Activated T-cell treated with anti-CD3 and anti-CD28 coated beads, Interleukin-2, amount 50 U/mL, for 4 hours (primary cell): ENCODE data around the gene GRID2IP. TPM values are rescaled to one million over a fixed set of nuclear protein-coding genes. Genes with fewer than 3 reads are reported as not detected.

Experiments
- ATAC-seq, 2 donors: fragments of 200-7000 bp; cut with Tn5 transposase; one replicate each; pipeline ENCODE4 v1.10.0; 2021
- DNase-seq: peaks from one replicate; pipeline ENCODE4 v3.0.0-alpha.2; 2020
- H3K27me3 Mint-ChIP-seq: one replicate; pipeline ENCODE4 v1.8.0; 2021; ENCODE audit warnings: low read depth, mixed read lengths
- H3K36me3 Mint-ChIP-seq: one replicate; pipeline ENCODE4 v1.8.0; 2022; ENCODE audit warnings: mixed read lengths; ENCODE audit not compliant: insufficient read depth
- H3K4me1 Mint-ChIP-seq: one replicate; pipeline ENCODE4 v1.8.0; 2021; ENCODE audit warnings: low read depth, mixed read lengths
- H3K4me3 Mint-ChIP-seq: one replicate; pipeline ENCODE4 v1.8.0; 2021; ENCODE audit warnings: mild to moderate bottlenecking, moderate library complexity, mixed read lengths
- H3K9me3 Mint-ChIP-seq: one replicate; pipeline ENCODE4 v1.8.0; 2021; ENCODE audit warnings: mixed read lengths
- total RNA-seq, 3 donors: library from RNA; stranded (reverse); gene quantifications; one replicate each; pipeline ENCODE4 v1.2.1, GENCODE V29; 2021

The GRID2IP gene
- total RNA-seq, 3 donors from 2014 or later = 0.13 TPM; not detected in 2

DNA sequence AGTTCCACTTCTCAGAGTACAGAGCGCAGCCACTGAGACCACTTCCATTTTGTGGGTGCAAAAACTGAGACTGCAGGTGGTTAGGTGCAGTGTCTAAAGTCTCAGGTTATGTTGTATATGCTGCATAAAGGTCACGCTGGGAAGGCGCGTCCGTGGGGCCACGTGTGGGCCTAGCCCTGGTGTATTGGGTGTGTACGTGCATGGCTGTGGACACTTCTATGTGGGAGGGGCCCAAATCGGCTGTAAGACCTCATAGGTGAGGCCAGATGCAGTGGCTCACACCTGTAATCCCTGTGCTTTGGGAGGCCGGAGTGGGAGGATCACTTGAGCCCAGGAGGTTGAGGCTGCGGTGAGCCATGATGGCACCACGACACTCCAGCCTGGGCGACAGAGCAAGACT, 37.7 kb downstream of the GRID2IP start:
- H3K9me3 Mint-ChIP-seq = no peaks in the 10 kb centered on the region
- no peaks in the 10 kb centered on the region for H3K27me3 Mint-ChIP-seq
- DNase-seq (no peak), ATAC-seq (no peak)
- H3K4me1 Mint-ChIP-seq = peaks cover 7% of the 10 kb centered on the region
- H3K36me3 Mint-ChIP-seq = no peaks in the 10 kb centered on the region
- H3K4me3 Mint-ChIP-seq = no peak overlapping the region

DNA sequence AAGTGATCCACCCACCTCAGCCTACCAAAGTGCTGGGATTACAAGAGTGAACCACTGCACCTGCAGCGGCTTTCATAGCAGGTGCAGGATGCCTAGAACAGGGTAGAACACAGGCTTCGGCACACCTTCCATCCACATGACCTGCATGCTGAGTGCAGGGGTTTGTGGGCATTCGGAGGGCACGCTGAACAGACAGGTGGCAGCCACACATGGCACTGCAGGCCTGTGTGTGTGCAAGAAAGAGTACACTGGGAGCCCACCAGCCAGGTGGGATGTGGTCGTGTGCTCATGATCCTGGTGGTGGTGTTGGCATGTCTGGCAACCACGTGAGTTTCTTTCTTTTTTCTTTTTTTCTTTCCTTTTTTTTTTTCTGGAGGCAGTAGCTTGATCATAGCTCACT, 38.4 kb downstream of the GRID2IP start:
- no peak for ATAC-seq
- no peaks in the 10 kb centered on the region for H3K36me3 Mint-ChIP-seq
- no peak for DNase-seq
- H3K4me1 Mint-ChIP-seq = peaks cover 7% of the 10 kb centered on the region
- H3K4me3 Mint-ChIP-seq = no peak overlapping the region
- no peaks in the 10 kb centered on the region for H3K27me3 Mint-ChIP-seq
- H3K9me3 Mint-ChIP-seq = no peaks in the 10 kb centered on the region

DNA sequence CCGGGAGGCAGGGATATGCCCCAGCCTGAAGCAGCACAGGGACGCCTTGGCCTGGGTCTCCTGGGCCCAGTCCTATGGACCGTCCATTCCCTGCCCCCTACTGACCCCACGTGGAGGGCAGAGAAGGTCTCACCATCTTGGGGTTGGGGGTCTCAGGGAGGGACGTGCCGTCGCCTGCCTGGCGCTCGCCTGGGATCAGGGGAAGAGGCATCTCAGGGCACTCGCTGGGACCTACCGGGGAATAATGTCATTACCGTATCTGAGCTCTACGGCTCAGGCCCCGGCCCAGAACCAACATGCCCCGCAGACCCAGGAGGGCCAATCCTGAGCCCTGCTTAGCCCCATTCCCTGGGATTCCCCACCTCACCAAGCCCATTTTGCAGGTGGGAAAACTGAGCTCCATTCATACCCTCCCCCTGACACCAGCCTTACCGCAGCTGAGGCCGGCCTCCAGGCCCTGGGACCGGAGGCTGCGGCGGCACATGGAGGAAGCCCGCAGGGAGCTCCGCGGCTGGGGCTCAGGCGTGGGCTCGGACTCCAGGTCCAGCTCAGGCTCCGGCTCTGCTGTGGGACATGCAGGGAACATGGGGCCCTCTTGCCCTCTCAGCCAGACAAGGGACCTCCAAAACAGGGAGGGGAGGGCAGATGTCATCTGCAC, 40.7 kb downstream of the GRID2IP start:
- no peaks in the 10 kb centered on the region for H3K9me3 Mint-ChIP-seq
- H3K27me3 Mint-ChIP-seq = no peaks in the 10 kb centered on the region
- no peaks in the 10 kb centered on the region for H3K4me1 Mint-ChIP-seq
- no peak overlapping the region for H3K4me3 Mint-ChIP-seq
- DNase-seq = no peak
- no peaks in the 10 kb centered on the region for H3K36me3 Mint-ChIP-seq
- ATAC-seq = no peak

DNA sequence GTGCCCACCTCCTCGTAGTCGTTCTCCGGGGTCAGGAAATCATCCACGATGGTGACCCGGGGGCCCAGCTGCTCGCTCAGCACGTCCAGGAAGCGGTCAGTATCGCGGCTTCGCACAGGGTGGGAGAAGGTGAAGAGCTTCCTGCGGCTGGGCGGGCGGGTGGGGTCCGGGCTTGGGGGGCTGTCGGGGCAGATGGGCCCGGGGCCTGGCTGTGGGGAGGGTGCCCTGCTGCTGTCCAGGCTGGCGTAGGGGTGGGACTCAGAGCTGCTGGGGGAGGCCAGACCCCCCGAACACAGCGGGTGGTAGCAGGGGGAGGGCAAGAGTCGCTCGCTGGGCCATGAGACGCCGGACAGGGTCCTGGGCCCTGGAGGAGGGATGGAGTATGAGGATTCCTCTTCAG, 42.3 kb downstream of the GRID2IP start:
- Mint-ChIP-seq H3K4me3 (no peak overlapping the region), H3K4me1 (no peaks in the 10 kb centered on the region), H3K27me3 (no peaks in the 10 kb centered on the region), H3K9me3 (no peaks in the 10 kb centered on the region), H3K36me3 (no peaks in the 10 kb centered on the region)
- DNase-seq (no peak), ATAC-seq (no peak)

DNA sequence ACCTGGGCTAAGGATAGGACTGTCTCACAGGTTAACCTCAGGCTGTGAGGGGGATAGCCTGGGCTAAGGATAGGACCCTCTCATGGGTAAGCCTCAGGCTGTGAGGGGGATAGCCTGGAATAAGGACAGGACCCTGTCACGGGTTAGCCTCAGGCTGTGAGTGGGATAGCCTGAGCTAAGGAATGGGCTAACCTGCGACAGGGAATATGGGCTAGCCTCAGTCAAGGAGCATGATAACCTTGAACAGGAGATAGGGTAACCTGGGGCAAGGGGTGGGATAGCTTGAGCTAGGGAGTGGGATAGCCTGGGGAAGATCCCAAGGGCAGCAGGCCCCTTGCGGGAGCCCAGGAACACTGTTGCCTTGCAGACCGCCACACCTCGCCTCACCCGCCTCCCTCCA, 42.7 kb downstream of the GRID2IP start:
- no peak for ATAC-seq
- no peaks in the 10 kb centered on the region for H3K36me3 Mint-ChIP-seq
- no peaks in the 10 kb centered on the region for H3K9me3 Mint-ChIP-seq
- no peaks in the 10 kb centered on the region for H3K4me1 Mint-ChIP-seq
- no peak overlapping the region for H3K4me3 Mint-ChIP-seq
- no peaks in the 10 kb centered on the region for H3K27me3 Mint-ChIP-seq
- DNase-seq = no peak

DNA sequence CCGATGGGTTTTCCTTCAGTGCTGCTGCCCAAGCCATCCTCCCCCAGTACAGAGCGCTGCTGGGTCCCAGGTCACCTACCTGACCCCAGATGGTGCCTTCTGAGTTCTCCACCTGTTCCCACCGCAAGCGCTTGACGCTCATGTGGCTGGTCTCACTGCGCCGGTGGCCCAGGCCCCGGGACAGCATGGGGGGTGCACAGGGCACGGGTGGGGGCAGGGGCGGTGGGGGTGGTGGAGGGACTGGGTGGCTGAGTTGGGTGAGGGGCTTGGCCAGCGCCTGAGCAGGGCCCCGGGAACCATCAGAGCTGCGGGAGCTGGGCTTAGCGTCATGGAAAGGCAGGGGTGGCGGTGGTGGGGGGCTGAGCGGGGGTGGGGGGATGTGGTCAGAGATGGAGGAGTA, 43.4 kb downstream of the GRID2IP start:
- no peaks in the 10 kb centered on the region for H3K9me3 Mint-ChIP-seq
- no peaks in the 10 kb centered on the region for H3K27me3 Mint-ChIP-seq
- no peak for ATAC-seq
- H3K4me1 Mint-ChIP-seq = no peaks in the 10 kb centered on the region
- no peak for DNase-seq
- H3K4me3 Mint-ChIP-seq = no peak overlapping the region
- H3K36me3 Mint-ChIP-seq = no peaks in the 10 kb centered on the region

DNA sequence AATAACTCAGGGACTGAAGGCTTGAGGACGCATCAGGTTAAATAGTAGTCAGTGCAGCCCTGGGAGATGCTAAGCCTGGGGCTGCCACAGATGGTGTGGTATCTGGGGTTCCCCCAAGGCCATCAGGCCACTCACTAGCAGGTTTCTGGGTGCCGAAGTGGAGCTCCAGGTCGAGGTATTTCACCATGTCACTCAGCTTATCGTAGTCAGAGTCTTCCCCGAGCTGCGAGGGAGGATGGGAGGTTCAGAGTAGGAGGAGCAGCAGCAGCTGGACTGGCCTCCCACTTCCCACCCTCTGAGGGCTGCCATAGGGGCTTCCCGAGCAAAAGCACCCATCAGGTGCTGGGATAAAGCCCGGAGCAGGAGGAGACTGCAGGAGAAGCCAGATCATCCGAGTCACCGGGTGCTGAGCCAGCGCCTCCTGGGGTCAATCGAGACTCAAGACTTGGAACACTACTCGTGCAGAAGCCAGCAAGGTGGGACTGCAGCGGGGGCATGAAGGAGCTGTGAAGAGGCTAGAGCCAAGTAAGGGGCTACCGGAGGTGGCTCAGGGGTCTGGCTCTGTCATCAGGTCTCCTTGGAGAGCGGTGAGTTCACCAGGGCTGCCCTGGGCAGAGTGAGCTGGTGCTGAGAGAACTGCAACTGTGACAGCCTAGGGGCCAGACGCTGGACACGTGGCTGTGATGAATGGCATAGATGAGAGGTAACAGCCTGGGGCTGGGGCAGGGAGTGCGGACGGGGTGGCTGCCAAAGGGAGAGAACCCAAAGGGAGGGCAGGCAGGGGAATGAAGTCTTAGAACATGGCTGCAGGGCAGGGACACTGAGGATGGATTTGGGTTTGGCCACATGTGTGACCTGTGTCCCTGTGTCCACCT, 45.3 kb downstream of the GRID2IP start:
- H3K9me3 Mint-ChIP-seq = no peaks in the 10 kb centered on the region
- H3K4me3 Mint-ChIP-seq = no peak overlapping the region

DNA sequence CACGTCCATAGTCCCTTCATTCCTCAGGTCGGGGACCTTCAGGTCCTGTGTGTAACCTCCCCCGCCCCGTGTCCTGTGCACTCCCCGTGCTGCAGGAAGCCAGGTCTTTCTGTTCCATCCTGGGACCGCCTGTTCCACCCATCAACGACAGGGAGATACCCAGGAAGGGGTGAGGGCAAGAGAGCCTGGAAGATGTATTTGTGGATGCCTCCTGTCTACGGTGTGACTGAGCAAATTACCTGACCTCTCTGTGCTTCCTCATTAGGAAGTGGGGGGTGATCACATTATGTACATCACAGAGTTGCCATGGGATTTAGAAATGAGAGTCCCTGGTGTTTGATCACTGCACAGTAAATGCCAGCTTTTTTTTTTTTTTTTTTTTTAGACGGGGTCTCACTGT, 46.3 kb downstream of the GRID2IP start:
- ATAC-seq = no peak
- Mint-ChIP-seq H3K36me3 (no peaks in the 10 kb centered on the region), H3K27me3 (no peaks in the 10 kb centered on the region), H3K4me1 (no peaks in the 10 kb centered on the region), H3K9me3 (no peaks in the 10 kb centered on the region), H3K4me3 (peak overlapping the region; percentile 86)
- no peak for DNase-seq

More for the DNA sequence above, 45.3 kb downstream of the GRID2IP start:
- no peak for DNase-seq
- Mint-ChIP-seq H3K27me3 (no peaks in the 10 kb centered on the region), H3K4me1 (no peaks in the 10 kb centered on the region), H3K36me3 (no peaks in the 10 kb centered on the region)
- ATAC-seq = no peak

DNA sequence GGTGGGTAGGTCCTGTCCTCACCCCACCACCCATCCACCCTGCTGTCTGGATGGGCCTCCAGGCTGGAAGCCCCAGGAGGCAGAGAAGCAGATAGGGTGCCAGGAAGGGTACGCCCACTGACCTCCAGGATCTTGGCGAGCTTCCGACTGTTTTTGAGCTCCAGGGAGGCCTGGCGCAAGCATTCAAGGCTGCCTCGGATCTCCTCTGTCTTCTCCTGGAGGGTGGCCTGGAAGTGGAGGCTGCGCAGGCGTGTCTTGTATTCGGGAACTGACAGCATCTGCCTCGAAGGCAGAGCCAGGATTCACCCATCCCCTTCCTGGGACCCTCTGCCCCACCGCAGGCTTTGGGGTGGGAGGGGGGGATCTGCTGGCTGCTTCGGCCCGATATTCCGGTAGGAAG, 48.4 kb downstream of the GRID2IP start:
- DNase-seq (no peak), ATAC-seq (no peak)
- Mint-ChIP-seq H3K9me3 (no peaks in the 10 kb centered on the region), H3K4me3 (peak overlapping the region; percentile 19), H3K4me1 (no peaks in the 10 kb centered on the region), H3K27me3 (no peaks in the 10 kb centered on the region), H3K36me3 (no peaks in the 10 kb centered on the region)

DNA sequence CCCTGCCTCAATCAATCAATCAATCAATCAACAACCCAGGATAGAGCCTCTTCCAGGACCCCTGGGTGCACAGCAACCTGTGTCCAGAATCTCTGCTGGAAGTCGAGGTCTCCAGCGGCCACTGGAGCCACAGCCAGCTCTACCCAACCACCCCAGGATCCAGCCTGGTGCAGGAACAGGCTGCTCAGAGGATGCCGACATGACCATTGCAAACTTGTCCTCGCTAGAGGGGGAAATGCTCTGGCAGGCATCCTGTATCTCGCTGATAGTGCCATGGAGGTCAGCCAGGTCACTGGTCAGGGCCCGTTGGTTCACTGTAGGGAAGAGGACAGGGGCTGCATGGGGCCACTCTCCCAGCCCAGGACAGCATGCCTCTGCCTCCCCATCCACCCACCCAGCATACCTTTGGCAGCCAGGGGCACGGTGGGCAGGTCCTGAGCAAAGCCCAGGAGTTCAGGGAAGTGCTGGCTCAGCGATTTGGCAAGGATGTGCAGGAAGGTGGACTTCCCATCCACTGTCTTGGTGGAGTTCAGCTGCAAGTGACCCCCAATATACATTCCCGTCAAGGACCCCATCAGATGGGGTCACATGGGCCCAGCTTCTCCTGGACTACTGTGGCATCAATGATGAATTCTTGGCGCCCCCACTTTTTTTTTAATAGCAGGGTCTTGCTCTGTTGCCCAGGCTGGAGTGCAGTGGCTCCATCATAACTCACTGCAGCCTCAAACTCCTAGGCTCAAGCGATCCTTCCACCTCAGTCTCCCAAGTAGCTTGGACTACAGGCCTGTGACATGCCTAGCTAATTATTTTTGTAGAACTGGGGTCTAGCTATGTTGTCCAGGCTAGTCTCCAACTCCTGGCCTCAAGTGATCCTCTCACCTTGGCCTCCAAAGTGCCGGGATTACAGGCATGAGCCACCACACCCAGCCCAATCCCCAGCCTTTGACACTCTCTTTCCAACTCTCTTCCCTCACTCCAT, 49.4 kb downstream of the GRID2IP start:
- H3K9me3 Mint-ChIP-seq = no peaks in the 10 kb centered on the region
- no peaks in the 10 kb centered on the region for H3K27me3 Mint-ChIP-seq
- H3K4me3 Mint-ChIP-seq = no peak overlapping the region
- H3K36me3 Mint-ChIP-seq = no peaks in the 10 kb centered on the region
- ATAC-seq (no peak), DNase-seq (no peak)
- no peaks in the 10 kb centered on the region for H3K4me1 Mint-ChIP-seq

DNA sequence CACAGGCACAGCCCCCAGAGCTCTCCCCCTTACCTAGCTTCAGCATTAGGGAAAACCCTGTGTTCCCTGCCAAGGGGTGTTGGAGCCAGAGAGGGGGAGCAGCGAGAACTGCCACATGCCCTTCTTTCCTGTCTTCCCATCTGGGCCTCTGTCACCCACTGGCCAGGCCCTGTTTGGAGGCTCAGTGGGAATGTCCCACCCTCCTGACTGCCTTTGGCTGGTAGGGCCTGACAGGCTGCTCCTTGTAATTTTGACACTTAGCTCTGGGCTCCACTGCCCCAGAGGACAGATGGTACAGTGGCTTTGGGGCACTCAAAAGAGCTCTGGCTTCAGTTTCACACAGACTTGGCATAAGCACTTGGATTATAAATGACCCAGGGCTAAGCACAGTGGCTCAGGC, 50.6 kb downstream of the GRID2IP start:
- Mint-ChIP-seq H3K4me3 (no peak overlapping the region), H3K9me3 (no peaks in the 10 kb centered on the region), H3K4me1 (no peaks in the 10 kb centered on the region), H3K36me3 (no peaks in the 10 kb centered on the region), H3K27me3 (no peaks in the 10 kb centered on the region)
- DNase-seq (no peak), ATAC-seq (no peak)

DNA sequence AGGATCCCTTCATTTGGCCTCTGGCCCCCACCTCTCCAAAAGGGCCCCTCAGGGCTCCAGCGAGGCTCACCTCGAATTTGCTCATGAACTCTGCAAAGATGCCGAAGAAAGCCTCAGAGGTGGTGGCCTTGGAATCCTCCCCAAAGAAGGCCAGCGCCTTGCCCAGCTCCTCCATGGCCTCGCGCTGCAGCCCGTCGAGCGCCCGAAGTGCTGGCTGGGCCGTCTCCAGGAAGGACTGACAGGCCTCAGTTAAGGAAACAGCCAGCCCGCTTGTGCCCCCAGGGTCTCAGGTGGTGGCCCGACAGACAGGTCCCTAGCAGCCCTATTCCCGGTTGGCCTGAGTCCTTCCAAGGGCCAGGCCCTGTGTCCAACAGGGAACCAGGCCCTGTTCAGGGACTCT, 53.3 kb downstream of the GRID2IP start:
- no peaks in the 10 kb centered on the region for H3K36me3 Mint-ChIP-seq
- no peak for ATAC-seq
- no peaks in the 10 kb centered on the region for H3K4me1 Mint-ChIP-seq
- H3K27me3 Mint-ChIP-seq = no peaks in the 10 kb centered on the region
- H3K9me3 Mint-ChIP-seq = no peaks in the 10 kb centered on the region
- H3K4me3 Mint-ChIP-seq = no peak overlapping the region
- DNase-seq = no peak

DNA sequence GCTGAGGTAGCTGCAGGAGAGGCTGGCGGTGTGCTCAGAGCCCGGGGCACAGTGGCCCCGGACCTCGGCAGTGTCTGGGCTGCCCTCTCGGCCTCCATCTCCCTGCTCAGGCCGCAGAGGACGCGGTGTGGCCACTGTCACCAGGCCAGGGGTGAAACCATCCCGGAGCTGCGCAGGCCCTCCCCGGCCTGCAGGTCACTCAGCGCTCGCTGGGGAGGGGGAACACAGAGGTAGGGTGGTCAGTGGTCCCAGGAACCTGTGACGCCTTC, 53.7 kb downstream of the GRID2IP start:
- H3K4me3 Mint-ChIP-seq = no peak overlapping the region
- no peaks in the 10 kb centered on the region for H3K9me3 Mint-ChIP-seq
- H3K36me3 Mint-ChIP-seq = no peaks in the 10 kb centered on the region
- H3K4me1 Mint-ChIP-seq = no peaks in the 10 kb centered on the region
- ATAC-seq (no peak), DNase-seq (no peak)
- no peaks in the 10 kb centered on the region for H3K27me3 Mint-ChIP-seq

DNA sequence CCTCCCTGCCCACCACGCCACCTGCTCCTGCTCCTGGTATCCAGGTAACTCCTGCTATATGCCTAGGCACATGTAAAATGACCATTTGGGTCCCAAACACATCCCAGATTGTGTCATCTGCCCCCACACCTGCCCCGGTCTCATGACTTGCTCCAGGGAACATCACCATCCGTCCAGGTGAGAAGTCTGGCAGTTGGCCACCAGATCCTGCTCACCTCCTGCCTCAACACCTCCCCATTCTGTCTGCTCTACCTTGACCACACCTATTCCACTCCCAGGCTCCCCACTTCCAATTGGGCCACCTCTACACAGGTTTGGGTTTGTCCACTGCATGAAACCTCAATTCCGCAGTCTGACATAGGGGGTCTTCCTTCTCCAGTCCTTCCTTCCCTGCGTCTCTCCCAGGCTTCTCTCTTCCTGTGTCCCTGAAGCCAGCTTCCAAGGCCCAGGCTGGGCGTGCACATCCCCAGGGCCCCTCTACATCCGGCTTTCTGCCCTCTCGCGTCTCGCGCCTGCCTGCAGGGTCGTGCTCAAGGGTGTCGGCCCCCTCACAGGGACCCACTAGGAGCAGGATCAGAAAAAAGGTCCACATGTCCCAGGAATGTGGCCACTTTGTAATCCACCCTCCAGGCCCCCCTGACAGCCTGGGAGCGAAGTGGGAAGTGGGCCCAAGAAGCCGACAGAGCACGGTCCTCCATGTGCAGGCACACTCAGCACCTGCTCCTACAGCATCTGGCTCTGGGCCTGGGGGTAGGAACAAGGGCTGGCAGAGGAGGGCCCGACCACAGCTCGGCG, 54.2 kb downstream of the GRID2IP start:
- no peak for DNase-seq
- no peaks in the 10 kb centered on the region for H3K27me3 Mint-ChIP-seq
- no peaks in the 10 kb centered on the region for H3K36me3 Mint-ChIP-seq
- no peak overlapping the region for H3K4me3 Mint-ChIP-seq
- H3K9me3 Mint-ChIP-seq = no peaks in the 10 kb centered on the region
- ATAC-seq = no peak
- H3K4me1 Mint-ChIP-seq = no peaks in the 10 kb centered on the region
